MCF 10A (cell line): ENCODE measurements around the gene SYT11. TPM values are rescaled to one million over a fixed set of nuclear protein-coding genes. Genes with fewer than 3 reads are reported as not detected.
"Not testable (repeated sequence)": the region's sequence is repeated elsewhere in the genome, so short reads cannot be mapped to it uniquely, and the experiment has no call there.

ENCODE experiments used
- BruUV-seq: library from RNA; stranded (reverse); fragments of 400-500 nt; replicated peaks from 2 replicates; lab custom pipeline; 2021; lab: Mats Ljungman, UMichigan
- CTCF ChIA-PET: fragments of 300-600 bp; sonication (Branson Sonifier 250); formaldehyde crosslinking; extraction: SDS; loops from one replicate; lab custom pipeline; 2021; ENCODE audit warnings: antibody characterized with exemption, inconsistent platforms; lab: Yijun Ruan, JAX
- POLR2A ChIA-PET: fragments of 300-600, 350-650 bp; sonication (Branson Sonifier 250); formaldehyde crosslinking; extraction: SDS; loops from one replicate; lab custom pipeline; 2020; ENCODE audit warnings: antibody characterized with exemption, inconsistent platforms; lab: Yijun Ruan, JAX
- DNase-seq: peaks from one replicate; pipeline ENCODE4 v3.0.0-alpha.2; 2018; ENCODE audit not compliant: unreplicated experiment
- H3K27ac Mint-ChIP-seq: one replicate; pipeline ENCODE4 v1.8.0; 2022; ENCODE audit warnings: mild to moderate bottlenecking, low read depth, mixed read lengths; ENCODE audit not compliant: unreplicated experiment
- H3K27me3 Mint-ChIP-seq: one replicate; pipeline ENCODE4 v1.8.0; 2022; ENCODE audit warnings: mixed read lengths; ENCODE audit not compliant: insufficient read depth, unreplicated experiment
- H3K36me3 Mint-ChIP-seq: one replicate; pipeline ENCODE4 v1.8.0; 2022; ENCODE audit warnings: mild to moderate bottlenecking, moderate library complexity, mixed read lengths; ENCODE audit not compliant: insufficient read depth, unreplicated experiment
- H3K4me1 Mint-ChIP-seq: one replicate; pipeline ENCODE4 v1.8.0; 2022; ENCODE audit warnings: mixed read lengths; ENCODE audit not compliant: insufficient read depth, unreplicated experiment
- H3K4me3 Mint-ChIP-seq: one replicate; pipeline ENCODE4 v1.8.0; 2022; ENCODE audit warnings: mild to moderate bottlenecking, moderate library complexity, mixed read lengths; ENCODE audit not compliant: unreplicated experiment
- H3K9me3 Mint-ChIP-seq: one replicate; pipeline ENCODE4 v1.8.0; 2022; ENCODE audit warnings: mixed read lengths; ENCODE audit not compliant: unreplicated experiment
- CTCF ChIP-seq: fragments of 200-600 bp; IDR thresholded peaks from one replicate; pipeline ENCODE4 v1.8.0; 2022; ENCODE audit warnings: antibody characterized with exemption, mild to moderate bottlenecking; ENCODE audit not compliant: unreplicated experiment
- intact Hi-C: fragments of 100-400 bp; cut with micrococcal nuclease; formaldehyde crosslinking; loops from 2 replicates; pipeline ENCODE4 v1.14.1; 2022
- total RNA-seq: library from RNA; stranded (reverse); gene quantifications from 2 replicates; pipeline ENCODE4 v1.2.3, GENCODE V29; 2022

SYT11 gene
- total RNA-seq, 1 experiment from 2014 or later, result 0.14 TPM

GRCh38 chr1:155833665-155834295, 25.6 kb upstream of the SYT11 start:
- ChIA-PET POLR2A (interaction anchor here (0.6 to 1.3 kb wide), 4 partner anchors 12 to 640 kb away, joined by 3 read pairs; partner anchors contain the start of genes KHDC4 and SYT11), CTCF (interaction anchor here (0.6 kb wide), 1 partner anchor 40 kb away, joined by 3 read pairs; no protein-coding TSS in a partner anchor)
- intact Hi-C loops, result no loop called here
- no peak for TF ChIP-seq CTCF
- BruUV-seq, result no TSS peak
- Mint-ChIP-seq H3K27ac (no peak overlapping the region), H3K4me3 (no peak overlapping the region), H3K4me1 (peaks cover 11% of the 10 kb centered on the region), H3K9me3 (no peaks in the 10 kb centered on the region), H3K36me3 (peaks cover 39% of the 10 kb centered on the region), H3K27me3 (no peaks in the 10 kb centered on the region)
- no peak for DNase-seq

- CTCF ChIA-PET, result interaction anchor here (0.6 kb wide), 1 partner anchor 39 kb away, joined by 3 read pairs; no protein-coding TSS in a partner anchor
- BruUV-seq, result no TSS peak
- Mint-ChIP-seq H3K27ac (no peak overlapping the region), H3K36me3 (peaks cover 38% of the 10 kb centered on the region), H3K27me3 (no peaks in the 10 kb centered on the region), H3K9me3 (no peaks in the 10 kb centered on the region), H3K4me1 (peaks cover 11% of the 10 kb centered on the region), H3K4me3 (no peak overlapping the region)
- peak; percentile 4 for DNase-seq
- no peak for TF ChIP-seq CTCF
- POLR2A ChIA-PET, result interaction anchor here (0.6 to 1.3 kb wide), 6 partner anchors 8 to 641 kb away, joined by 3 read pairs; partner anchors contain the start of genes KHDC4 and SYT11
- intact Hi-C loops, result no loop called here
Measured at GRCh38 chr1:155834296-155834926, 25.0 kb upstream of the SYT11 start.

- H3K4me3 Mint-ChIP-seq, H3K27me3 Mint-ChIP-seq, BruUV-seq, H3K9me3 Mint-ChIP-seq, CTCF ChIA-PET, DNase-seq, intact Hi-C loops, H3K27ac Mint-ChIP-seq: not testable (repeated sequence)
- POLR2A ChIA-PET, result interaction anchor here (0.7 to 1.3 kb wide), 4 partner anchors 8 to 156 kb away, joined by 3 read pairs; partner anchors contain the start of gene SYT11
- Mint-ChIP-seq H3K36me3 (peaks cover 38% of the 10 kb centered on the region), H3K4me1 (peaks cover 11% of the 10 kb centered on the region)
Measured at GRCh38 chr1:155834927-155835399, 24.4 kb upstream of the SYT11 start.

GRCh38 chr1:155835548-155835947, 23.8 kb upstream of the SYT11 start:
- BruUV-seq, result no TSS peak
- POLR2A ChIA-PET, result interaction anchor here (0.6 kb wide), 1 partner anchor 49 kb away, joined by 3 read pairs; no protein-coding TSS in a partner anchor
- CTCF ChIA-PET, result interaction anchor here (0.6 kb wide), 1 partner anchor 1877 kb away, joined by 3 read pairs; the partner anchor contains the start of gene CRTC2
- H3K27ac Mint-ChIP-seq, result no peak overlapping the region
- peaks cover 11% of the 10 kb centered on the region for H3K4me1 Mint-ChIP-seq
- peaks cover 37% of the 10 kb centered on the region for H3K36me3 Mint-ChIP-seq
- DNase-seq, result no peak
- no peaks in the 10 kb centered on the region for H3K9me3 Mint-ChIP-seq
- no peak for TF ChIP-seq CTCF
- H3K4me3 Mint-ChIP-seq, result no peak overlapping the region
- intact Hi-C loops, result no loop called here
- H3K27me3 Mint-ChIP-seq, result no peaks in the 10 kb centered on the region
